Dedifferentiated amniotic fluid mesenchymal stem cell (primary cell): ENCODE results near the gene LDLRAD4.

ENCODE experiments used
- DNase-seq: peaks from one replicate; pipeline ENCODE4 v3.0.0-alpha.2; 2016; ENCODE audit errors: extremely low spot score

Gene LDLRAD4

GRCh38 chr18:13265911-13266217 is 47.3 kb downstream of the LDLRAD4 start:
- no peak for DNase-seq

DNA sequence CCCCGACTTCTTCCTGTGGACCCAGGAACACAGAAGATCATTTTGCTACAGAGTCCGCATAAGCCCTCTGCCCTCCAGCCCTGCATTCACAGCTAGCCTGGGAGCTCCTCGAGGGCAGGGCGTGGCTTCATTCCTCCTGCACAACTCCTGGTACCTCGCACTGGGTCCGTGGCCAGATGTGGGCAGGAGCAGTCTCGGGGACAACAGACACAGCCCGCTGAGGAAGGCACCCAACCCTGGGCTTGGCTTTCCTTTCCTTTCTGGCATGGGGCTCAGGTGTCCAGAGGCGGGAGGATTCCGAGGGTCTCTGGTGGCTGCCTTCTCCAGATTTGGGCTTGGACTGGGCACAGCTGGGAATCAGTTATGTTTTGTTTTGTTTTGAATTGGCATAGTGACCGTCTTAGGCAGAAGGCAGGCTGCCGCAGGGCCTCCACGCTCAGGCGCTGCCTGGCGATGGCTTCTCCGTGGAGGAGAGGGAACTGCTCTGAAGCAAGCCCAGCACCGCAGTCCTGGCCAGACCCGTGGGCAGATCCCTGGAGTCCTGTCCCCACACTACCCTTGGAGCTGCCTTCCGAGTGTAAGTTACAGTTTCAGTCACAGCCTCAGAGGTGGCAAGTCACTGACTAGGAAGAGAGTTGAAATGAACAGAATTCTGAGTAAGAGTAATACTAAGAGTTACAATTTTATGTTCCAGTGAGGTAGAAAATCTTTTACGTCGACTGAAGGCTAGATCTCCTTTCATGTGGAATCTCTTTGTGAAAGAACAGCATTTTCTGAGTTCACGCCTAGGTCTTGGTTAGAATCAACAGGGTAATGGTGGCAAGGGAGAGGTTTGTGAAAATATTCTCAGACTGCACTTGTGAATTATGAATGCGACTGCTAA is 47.9 kb downstream of the LDLRAD4 start:
- DNase-seq: no peak

DNA sequence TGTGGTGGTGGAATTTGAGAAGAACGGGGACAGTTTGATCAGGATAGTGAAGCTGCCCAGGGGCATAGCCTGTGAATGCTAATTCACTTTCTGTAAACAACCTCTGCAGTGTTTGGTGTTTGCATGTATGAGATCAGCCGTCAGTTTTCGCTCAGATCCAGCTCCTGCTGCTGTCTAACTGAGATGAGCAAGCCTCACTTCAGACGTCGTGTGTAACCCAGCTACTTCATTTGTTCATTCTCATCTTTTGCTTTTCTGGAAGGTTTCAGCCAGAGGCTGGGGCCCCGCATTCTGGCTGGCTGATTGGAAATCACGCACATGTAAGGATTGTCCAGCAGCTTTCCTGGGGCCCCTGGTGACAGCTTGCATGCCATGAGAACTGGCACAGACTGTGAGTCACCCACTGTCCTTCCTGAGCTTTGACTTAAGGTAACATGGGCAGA is 48.9 kb downstream of the LDLRAD4 start:
- DNase-seq: no peak

DNA sequence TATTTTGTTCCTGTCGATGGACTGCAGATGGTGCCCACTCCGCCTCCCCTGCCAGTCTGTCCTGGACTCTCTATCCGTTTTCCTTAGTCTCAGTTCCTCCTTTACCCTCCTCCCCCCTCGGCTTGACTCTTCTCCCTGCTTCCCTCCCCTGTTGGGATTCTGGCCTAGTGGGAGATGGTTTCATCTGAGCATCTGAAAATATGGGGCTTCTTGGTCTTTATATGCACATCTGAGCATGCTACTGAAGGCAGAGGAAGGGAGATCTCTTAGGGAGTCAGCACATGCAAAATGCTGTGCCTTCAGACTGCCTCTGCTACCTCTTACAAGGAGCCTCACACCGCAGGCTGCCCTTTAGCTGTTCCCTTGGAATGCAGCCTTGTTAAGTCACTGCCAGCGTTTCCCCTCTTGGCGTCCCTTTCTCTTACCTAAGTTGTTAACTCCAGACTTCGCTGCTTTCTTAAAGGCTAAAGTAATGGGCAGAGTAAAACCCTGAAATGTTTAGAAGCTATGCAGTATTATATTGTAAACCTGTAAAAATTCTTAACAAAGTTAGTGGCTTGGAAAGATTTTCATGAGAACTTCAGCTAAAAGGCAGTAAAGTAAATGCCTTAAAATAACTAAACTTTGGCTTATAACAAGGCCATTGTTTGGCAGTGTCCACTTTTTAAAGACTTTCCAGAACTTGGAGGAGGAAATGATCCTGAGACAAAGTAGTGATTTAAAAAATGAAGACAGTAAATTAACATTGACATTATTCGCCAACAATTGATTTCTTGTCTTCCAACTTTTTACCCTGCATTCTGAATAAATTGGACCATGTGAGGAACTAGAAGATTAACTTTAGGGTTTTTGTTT is 49.8 kb downstream of the LDLRAD4 start:
- no peak for DNase-seq

GRCh38 chr18:13269013-13269280 is 50.4 kb downstream of the LDLRAD4 start:
- DNase-seq: no peak

DNA sequence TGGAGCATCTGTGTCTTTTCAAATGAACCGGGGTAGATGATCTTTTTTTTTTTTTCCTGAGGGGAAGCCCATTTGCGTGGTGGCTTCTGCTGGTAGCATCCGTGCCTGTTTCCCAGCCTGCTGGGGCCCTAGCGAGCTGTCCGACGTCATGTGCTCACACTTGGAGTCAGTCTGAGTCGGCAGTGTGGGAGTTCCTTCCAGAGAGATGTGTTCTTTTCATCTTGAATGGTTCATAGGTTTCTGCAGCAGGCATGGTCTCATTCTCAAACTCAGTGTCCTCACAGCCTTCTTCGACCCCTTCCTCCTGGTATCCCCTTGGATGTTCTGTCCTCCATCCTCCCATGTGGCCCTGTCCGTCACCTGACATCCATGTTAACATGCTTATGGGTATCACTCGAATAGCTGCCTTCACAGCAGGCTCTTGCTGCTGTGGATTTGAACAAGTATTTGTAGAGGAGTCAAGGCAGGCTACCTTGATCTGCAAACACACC is 51.0 kb downstream of the LDLRAD4 start:
- no peak for DNase-seq

- no peak for DNase-seq
These were observed 51.8 kb downstream of the LDLRAD4 start for GRCh38 chr18:13270279-13270855.

GRCh38 chr18:13271302-13271911 is 52.8 kb downstream of the LDLRAD4 start:
- no peak for DNase-seq

DNA sequence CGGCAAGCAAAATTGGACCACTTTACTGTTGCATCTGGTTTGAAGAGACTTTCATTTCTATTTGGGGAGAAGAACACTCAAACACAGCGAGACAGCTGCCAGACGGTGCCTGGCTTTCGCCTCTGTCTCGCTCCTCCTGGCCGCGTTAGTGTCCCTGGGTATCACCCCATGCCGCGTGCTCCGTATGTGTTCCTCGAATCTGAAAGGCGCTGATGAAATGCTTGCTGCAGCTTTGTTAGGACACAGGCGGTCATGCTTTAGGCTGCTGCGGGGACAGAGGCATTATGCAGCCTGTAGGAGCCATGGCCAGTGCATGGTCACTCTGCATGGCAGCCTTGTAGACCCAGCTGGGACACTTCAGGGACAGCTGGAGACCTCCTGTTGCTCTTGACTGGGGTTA is 53.9 kb downstream of the LDLRAD4 start:
- DNase-seq: no peak

DNA sequence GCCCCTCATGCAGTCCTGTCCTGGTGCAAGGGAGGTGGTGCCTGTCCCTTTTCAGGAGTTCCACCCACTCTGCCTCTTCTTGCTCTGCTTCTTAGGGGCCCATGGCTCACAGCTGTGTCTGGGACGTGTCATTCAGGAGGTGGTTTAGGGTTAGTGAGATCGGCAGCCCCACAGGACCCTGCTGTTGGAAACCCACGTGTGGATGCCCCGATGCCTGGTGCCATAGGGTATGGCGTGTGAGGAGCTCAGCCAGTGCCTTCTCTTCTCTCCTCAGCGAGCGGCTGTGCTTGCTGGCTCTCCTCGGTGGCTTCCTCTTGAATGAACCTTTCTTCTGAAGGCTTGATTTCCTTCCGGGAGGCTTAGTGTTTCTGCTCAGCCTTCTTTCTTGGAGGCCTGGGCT is 55.2 kb downstream of the LDLRAD4 start:
- DNase-seq: no peak

- DNase-seq: no peak
These were observed 56.5 kb downstream of the LDLRAD4 start for GRCh38 chr18:13275075-13275474.

DNA sequence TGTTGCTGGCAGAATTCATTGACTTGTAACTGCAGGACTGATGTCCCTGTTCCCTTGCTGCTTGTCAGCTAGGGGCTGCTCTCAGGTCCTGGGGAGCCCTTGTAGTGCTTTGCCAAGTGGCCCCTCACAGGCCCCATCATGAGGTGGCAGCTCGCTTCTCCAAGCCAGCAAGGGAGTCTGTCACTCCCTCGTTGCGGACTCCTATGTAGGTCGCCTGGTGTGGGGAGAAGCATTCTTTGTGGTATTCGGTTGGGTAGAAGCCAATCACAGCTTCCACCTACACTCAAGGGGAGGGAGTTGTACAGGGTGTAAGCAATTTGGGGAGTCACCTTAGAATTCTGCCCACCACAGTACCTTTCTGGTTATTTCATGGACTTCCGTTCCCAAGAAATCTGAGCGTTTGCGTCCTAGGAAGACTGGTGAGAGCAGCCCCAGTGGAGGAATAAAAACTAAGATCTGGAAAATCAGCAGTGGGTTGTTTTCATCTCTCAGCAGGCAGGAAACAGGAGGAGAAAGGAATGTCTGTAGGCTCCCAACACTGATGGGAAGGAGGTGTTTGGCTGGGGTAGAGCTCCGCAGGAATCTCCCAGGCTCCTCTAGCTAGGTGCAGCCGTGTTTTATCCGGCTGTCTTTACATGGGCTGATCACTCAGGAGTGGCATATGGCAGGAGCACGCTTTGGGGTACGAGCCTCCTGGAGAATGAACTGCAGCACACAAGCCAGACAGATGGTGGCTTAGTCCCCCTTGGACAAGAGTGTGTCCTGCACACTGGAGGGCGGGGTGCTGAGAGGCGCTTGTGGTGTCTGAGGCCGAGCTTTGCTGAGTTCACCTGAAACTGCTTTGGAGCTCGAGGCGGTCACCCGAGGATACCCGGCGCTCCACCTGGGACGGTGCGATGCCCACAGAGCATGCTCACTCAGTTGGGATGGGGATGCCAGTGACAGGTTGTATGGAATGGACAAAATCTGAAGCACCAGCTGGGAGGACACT is 58.3 kb downstream of the LDLRAD4 start:
- no peak for DNase-seq

DNA sequence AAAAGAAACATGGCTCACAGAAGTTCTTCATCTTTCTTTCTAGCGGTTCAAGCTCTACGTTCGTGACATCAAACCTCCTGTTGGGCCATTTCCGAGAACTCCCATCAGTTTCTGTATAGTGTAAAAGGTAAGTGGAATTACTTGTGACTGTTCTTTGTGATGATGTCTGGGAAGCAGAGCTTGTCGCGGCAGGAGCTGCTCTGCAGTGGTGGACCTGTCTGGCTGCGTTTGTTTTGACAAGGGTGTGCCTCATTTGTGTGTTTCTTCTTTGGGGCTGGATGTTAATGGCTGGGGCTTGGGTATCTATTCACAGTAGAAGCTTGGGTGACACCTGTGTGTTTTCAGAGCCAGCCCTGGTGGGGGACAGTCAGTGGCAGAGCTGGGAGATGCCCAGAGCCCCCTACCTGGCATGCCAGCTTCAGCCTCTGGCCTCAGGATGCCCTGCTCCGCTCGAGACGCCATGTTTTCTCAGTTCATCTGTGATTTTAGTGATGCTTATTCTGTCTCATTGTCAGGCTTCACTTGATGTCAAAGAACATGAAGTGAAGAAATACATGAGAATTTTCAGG is 59.6 kb downstream of the LDLRAD4 start:
- no peak for DNase-seq

- no peak for DNase-seq
These were observed 60.9 kb downstream of the LDLRAD4 start for GRCh38 chr18:13279181-13280069.

- DNase-seq: no peak
These were observed 61.7 kb downstream of the LDLRAD4 start for GRCh38 chr18:13280070-13280795.

DNA sequence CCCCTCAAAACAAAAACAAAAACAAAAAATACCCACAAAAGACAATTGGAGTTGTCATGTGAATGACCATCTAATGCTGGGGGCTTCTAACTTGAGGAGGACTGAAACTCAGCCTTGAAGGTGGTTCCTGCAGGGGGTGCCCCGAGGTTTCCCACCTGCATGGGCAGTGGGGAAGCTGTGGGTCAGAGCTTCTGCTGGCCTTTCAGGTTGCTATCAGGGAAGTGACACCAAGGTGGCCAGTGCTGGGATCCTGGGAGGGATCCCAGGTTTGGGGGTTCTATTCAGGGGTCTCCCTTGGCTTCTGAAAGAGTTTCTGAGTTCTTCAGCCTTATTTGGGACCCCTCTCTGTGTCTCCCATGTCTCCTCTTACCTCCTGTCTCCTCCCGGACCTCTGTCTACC is 62.8 kb downstream of the LDLRAD4 start:
- DNase-seq: no peak

DNA sequence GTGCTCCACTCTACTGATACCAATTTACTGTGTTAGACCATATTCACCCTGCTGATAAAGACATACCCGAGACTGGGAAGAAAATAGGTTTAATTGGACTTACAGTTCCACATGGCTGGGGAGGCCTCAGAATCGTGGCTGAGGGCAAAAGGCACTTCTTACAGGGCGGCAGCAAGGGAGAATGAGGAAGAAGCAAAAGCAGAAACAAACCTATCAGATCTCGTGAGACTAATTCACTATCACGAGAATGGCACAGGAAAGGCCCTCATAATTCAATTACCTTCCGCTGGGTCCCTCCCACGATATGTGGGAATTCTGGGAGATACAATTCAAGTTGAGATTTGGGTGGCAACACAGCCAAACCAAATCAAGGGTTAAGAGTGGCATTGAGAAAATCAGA is 65.2 kb downstream of the LDLRAD4 start:
- no peak for DNase-seq

GRCh38 chr18:13284330-13285027 is 65.9 kb downstream of the LDLRAD4 start:
- no peak for DNase-seq
